Muscle of leg (tissue), 11 donors: ENCODE data around the gene FDX2. TPM values are rescaled to one million over a fixed set of nuclear protein-coding genes. Genes with fewer than 3 reads are reported as not detected.

ENCODE experiments used
- DNase-seq: peaks from one replicate; pipeline ENCODE4 v3.0.0; 2013
- H3K27ac ChIP-seq: one replicate; pipeline ENCODE4 v1.5.1; 2013; ENCODE audit warnings: mild to moderate bottlenecking, low read length, control low read depth
- H3K27me3 ChIP-seq: one replicate; pipeline ENCODE4 v1.6.1; 2013; ENCODE audit warnings: low read length; ENCODE audit not compliant: control insufficient read depth, insufficient read depth
- H3K36me3 ChIP-seq: one replicate; pipeline ENCODE4 v1.6.1; 2013; ENCODE audit warnings: low read length; ENCODE audit not compliant: control insufficient read depth, insufficient read depth
- H3K4me1 ChIP-seq: one replicate; pipeline ENCODE4 v1.6.1; 2013; ENCODE audit warnings: low read length; ENCODE audit not compliant: control insufficient read depth, insufficient read depth
- H3K4me3 ChIP-seq: one replicate; pipeline ENCODE4 v1.5.1; 2013; ENCODE audit warnings: low read length, control low read depth
- H3K9me3 ChIP-seq: replicated peaks from 2 replicates; pipeline ENCODE4 v1.6.1; 2013; ENCODE audit warnings: low read depth, low read length; ENCODE audit not compliant: control insufficient read depth
- WGBS: methylation state at CpG from one replicate; pipeline ENCODE4 v1.1.5; 2013; ENCODE audit warnings: missing lambda C conversion rate; ENCODE audit not compliant: insufficient coverage; 5-methylcytosine and 5-hydroxymethylcytosine counted together
- polyA plus RNA-seq, 8 donors: library from polyadenylated mRNA; unstranded; fragments of 120-200 nt; gene quantifications; one replicate each; pipeline versions ENCODE4 v1.2.1 to v1.2.3, GENCODE V29; 2013; ENCODE audit warnings: inconsistent platforms in 1 of 8, low replicate concordance in 1 of 8; ENCODE audit not compliant: insufficient read length in 8 of 8, insufficient read depth in 1 of 8
- total RNA-seq: library from RNA; stranded (reverse); fragments of 120-200 nt; gene quantifications from one replicate; pipeline ENCODE4 v1.2.4, GENCODE V29; 2013

Gene FDX2
- total and polyA plus RNA-seq, 9 donors, result 16.9 to 21.6 (median 19.1) TPM

GRCh38 chr19:10270180-10270615 lies 45.6 kb downstream of the FDX2 start:
- Histone ChIP-seq H3K36me3 (no peaks in the 10 kb centered on the region), H3K27ac (peak overlapping the region; percentile 89), H3K4me1 (peaks cover 24% of the 10 kb centered on the region), H3K4me3 (peak overlapping the region; percentile 47), H3K27me3 (peaks cover 48% of the 10 kb centered on the region), H3K9me3 (no peaks in the 10 kb centered on the region)
- WGBS, result 2% methylated on average over 33 of the region's 37 CpGs
- DNase-seq, result peak; percentile 71

- Histone ChIP-seq H3K9me3 (no peaks in the 10 kb centered on the region), H3K36me3 (no peaks in the 10 kb centered on the region), H3K4me1 (peaks cover 24% of the 10 kb centered on the region), H3K4me3 (peak overlapping the region; percentile 47), H3K27ac (peak overlapping the region; percentile 89), H3K27me3 (peaks cover 43% of the 10 kb centered on the region)
- DNase-seq, result peak; percentile 82
- 5% methylated on average over 59 of the region's 59 CpGs for WGBS
Observed at GRCh38 chr19:10269333-10270179, 46.3 kb downstream of the FDX2 start.

DNA sequence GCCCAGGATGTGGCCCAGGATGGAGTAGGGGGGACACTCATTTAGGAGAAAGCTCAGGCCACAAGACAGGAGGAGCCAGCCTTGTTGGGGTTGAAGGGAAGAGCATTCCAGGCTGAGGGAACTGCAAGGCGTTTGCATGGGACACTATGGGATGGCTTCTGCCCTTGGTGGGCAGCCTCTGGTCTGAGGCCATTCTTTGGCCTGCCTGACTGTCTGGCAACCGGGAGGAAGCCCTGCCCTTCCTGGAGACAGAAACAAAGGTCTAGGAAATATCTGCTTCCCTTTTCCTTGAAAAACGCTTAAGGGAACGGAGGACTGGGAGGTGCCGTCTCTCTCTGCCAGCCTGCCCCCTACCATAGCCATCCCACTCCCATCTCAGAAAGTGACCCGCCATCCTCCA lies 47.7 kb downstream of the FDX2 start:
- whole genome bisulfite sequencing, result 61% methylated on average over 6 of the region's 6 CpGs
- H3K27me3 ChIP-seq, result peaks cover 41% of the 10 kb centered on the region
- no peak for DNase-seq
- H3K27ac ChIP-seq, result peak overlapping the region; percentile 89
- H3K9me3 ChIP-seq, result no peaks in the 10 kb centered on the region
- H3K4me3 ChIP-seq, result no peak overlapping the region
- no peaks in the 10 kb centered on the region for H3K36me3 ChIP-seq
- H3K4me1 ChIP-seq, result peaks cover 24% of the 10 kb centered on the region

DNA sequence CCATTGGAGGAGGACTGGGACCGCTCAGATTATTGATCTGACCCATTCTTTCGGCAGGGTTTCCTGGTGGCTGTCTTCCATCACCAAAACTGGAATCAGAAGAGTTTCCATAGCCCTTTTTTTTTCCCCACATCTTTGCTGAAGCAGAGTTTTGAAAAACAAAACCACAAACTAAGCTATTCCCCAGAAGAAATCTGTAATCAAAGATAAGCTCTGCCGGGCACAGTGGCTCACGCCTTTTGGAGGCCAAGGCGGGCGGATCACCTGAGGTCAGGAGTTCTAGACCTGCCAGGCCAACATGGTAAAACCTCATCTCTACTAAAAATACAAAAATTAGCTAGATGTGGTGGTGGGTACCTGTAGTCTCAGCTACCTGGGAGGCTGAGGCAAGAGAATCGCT lies 49.1 kb downstream of the FDX2 start:
- no peak overlapping the region for H3K4me3 ChIP-seq
- H3K4me1 ChIP-seq, result peaks cover 24% of the 10 kb centered on the region
- no peak for DNase-seq
- H3K27me3 ChIP-seq, result peaks cover 28% of the 10 kb centered on the region
- WGBS, result 72% methylated on average over 2 of the region's 7 CpGs
- H3K9me3 ChIP-seq, result no peaks in the 10 kb centered on the region
- no peak overlapping the region for H3K27ac ChIP-seq
- H3K36me3 ChIP-seq, result no peaks in the 10 kb centered on the region

- Histone ChIP-seq H3K4me3 (no peak overlapping the region), H3K36me3 (peaks cover 21% of the 10 kb centered on the region), H3K27me3 (no peaks in the 10 kb centered on the region), H3K4me1 (peaks cover 2% of the 10 kb centered on the region), H3K27ac (no peak overlapping the region), H3K9me3 (no peaks in the 10 kb centered on the region)
- DNase-seq, result no peak
- 40% methylated on average over 1 of the region's 7 CpGs for WGBS
Observed at GRCh38 chr19:10262771-10263170, 53.0 kb downstream of the FDX2 start.

DNA sequence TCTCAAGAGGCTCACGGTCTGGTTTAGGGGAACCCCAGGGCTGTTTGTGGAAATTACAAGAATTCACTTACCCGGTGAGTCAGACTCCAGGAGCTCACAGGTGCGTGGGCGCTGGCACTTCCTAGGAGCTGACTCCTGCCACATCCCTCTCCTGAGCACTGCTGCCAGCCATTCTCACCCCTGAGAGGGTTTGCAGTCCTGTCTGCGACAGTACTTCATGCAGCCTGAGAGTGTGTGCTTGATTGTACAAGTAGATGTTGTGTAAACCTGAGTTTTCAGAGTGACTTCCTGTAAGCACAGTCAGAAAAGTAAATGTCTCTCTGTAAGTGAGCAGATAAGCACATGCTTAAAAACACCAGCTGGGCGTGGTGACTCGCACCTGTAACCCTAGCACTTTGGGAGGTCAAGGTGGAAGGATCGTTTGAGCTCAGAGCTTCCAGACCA lies 55.7 kb downstream of the FDX2 start:
- H3K9me3 ChIP-seq, result no peaks in the 10 kb centered on the region
- DNase-seq, result no peak
- peaks cover 2% of the 10 kb centered on the region for H3K4me1 ChIP-seq
- no peak overlapping the region for H3K27ac ChIP-seq
- H3K36me3 ChIP-seq, result peaks cover 45% of the 10 kb centered on the region
- no peaks in the 10 kb centered on the region for H3K27me3 ChIP-seq
- WGBS, result 89% methylated on average over 5 of the region's 8 CpGs
- no peak overlapping the region for H3K4me3 ChIP-seq

Other genes with a start within 250 kb of the FDX2 start
- 9.2 TPM for gene SHFL, start 229.7 kb downstream of the FDX2 start, total RNA-seq
- gene SHFL, start 229.7 kb downstream of the FDX2 start, polyA plus RNA-seq, result 10 to 100 TPM in 5 of 8 donors, 1 to 10 TPM in 3; 8.7 to 13.9 (median 11.2) TPM
- 19.6 TPM for gene ANGPTL6, start 213.3 kb downstream of the FDX2 start, total RNA-seq
- 10 to 100 TPM in 3 of 8 donors, 1 to 10 TPM in 5; 2.4 to 23.7 (median 6.9) TPM for gene ANGPTL6, start 213.3 kb downstream of the FDX2 start, polyA plus RNA-seq
- 17.6 TPM for gene PPAN, start 209.7 kb downstream of the FDX2 start, total RNA-seq
- gene PPAN, start 209.7 kb downstream of the FDX2 start, polyA plus RNA-seq, result 10 to 100 TPM; 24.0 to 32.7 (median 30.2) TPM
- 2.7 TPM for gene P2RY11, start 204.3 kb downstream of the FDX2 start, total RNA-seq
- 10 to 100 TPM in 4 of 8 donors, 1 to 10 TPM in 4; 7.0 to 14.2 (median 10.8) TPM for gene P2RY11, start 204.3 kb downstream of the FDX2 start, polyA plus RNA-seq
- gene EIF3G, start 196.1 kb downstream of the FDX2 start, total RNA-seq, result 299 TPM
- gene EIF3G, start 196.1 kb downstream of the FDX2 start, polyA plus RNA-seq, result 100 to 1,000 TPM; 235 to 276 (median 256) TPM
- gene DNMT1, start 121.1 kb downstream of the FDX2 start, total RNA-seq, result 28.3 TPM
- gene DNMT1, start 121.1 kb downstream of the FDX2 start, polyA plus RNA-seq, result 10 to 100 TPM; 58.4 to 83.7 (median 71.9) TPM
- 11.2 TPM for gene S1PR2, start 84.7 kb downstream of the FDX2 start, total RNA-seq
- gene S1PR2, start 84.7 kb downstream of the FDX2 start, polyA plus RNA-seq, result 10 to 100 TPM in 7 of 8 donors, 1 to 10 TPM in 1; 9.3 to 18.8 (median 12.8) TPM
- 23.5 TPM for gene MRPL4, start 63.8 kb downstream of the FDX2 start, total RNA-seq
- gene MRPL4, start 63.8 kb downstream of the FDX2 start, polyA plus RNA-seq, result 10 to 100 TPM; 29.4 to 37.8 (median 34.5) TPM
- gene ICAM1, start 44.9 kb downstream of the FDX2 start, total RNA-seq, result 4.7 TPM
- 10 to 100 TPM in 1 of 8 donors, 1 to 10 TPM in 7; 7.1 to 10.1 (median 8.3) TPM for gene ICAM1, start 44.9 kb downstream of the FDX2 start, polyA plus RNA-seq
- gene ICAM4, start 29.1 kb downstream of the FDX2 start, total RNA-seq, result 0.35 TPM
- gene ICAM4, start 29.1 kb downstream of the FDX2 start, polyA plus RNA-seq, result 1 to 10 TPM in 1 of 8 donors, under 1 TPM in 7; 0.36 to 1.2 (median 0.49) TPM
- gene ICAM5, start 26.1 kb downstream of the FDX2 start, total RNA-seq, result not detected
- gene ICAM5, start 26.1 kb downstream of the FDX2 start, polyA plus RNA-seq, result under 1 TPM in 6 of 8 donors, not detected in 2; 0.04 to 0.61 (median 0.13) TPM
- gene ZGLP1, start 6.2 kb downstream of the FDX2 start, total RNA-seq, result 4.4 TPM
- 1 to 10 TPM; 1.9 to 5.6 (median 3.3) TPM for gene ZGLP1, start 6.2 kb downstream of the FDX2 start, polyA plus RNA-seq
- 4.4 TPM for gene RAVER1, start 17.5 kb upstream of the FDX2 start, total RNA-seq
- 10 to 100 TPM; 11.3 to 21.7 (median 17.6) TPM for gene RAVER1, start 17.5 kb upstream of the FDX2 start, polyA plus RNA-seq
- gene ICAM3, start 23.6 kb upstream of the FDX2 start, total RNA-seq, result 5.7 TPM
- 1 to 10 TPM; 5.4 to 7.5 (median 5.9) TPM for gene ICAM3, start 23.6 kb upstream of the FDX2 start, polyA plus RNA-seq
- 55.1 TPM for gene TYK2, start 64.6 kb upstream of the FDX2 start, total RNA-seq
- 10 to 100 TPM; 54.8 to 89.6 (median 73.6) TPM for gene TYK2, start 64.6 kb upstream of the FDX2 start, polyA plus RNA-seq
- 128 TPM for gene CDC37, start 87.5 kb upstream of the FDX2 start, total RNA-seq
- 100 to 1,000 TPM; 133 to 166 (median 146) TPM for gene CDC37, start 87.5 kb upstream of the FDX2 start, polyA plus RNA-seq
- gene PDE4A, start 104.5 kb upstream of the FDX2 start, total RNA-seq, result 1.2 TPM
- gene PDE4A, start 104.5 kb upstream of the FDX2 start, polyA plus RNA-seq, result 1 to 10 TPM; 2.1 to 4.0 (median 3.1) TPM
- gene KEAP1, start 187.3 kb upstream of the FDX2 start, total RNA-seq, result 55.2 TPM
- gene KEAP1, start 187.3 kb upstream of the FDX2 start, polyA plus RNA-seq, result 10 to 100 TPM; 58.2 to 75.0 (median 69.6) TPM
- 0.75 TPM for gene S1PR5, start 201.4 kb upstream of the FDX2 start, total RNA-seq
- 1 to 10 TPM in 5 of 8 donors, under 1 TPM in 3; 0.67 to 2.2 (median 1.4) TPM for gene S1PR5, start 201.4 kb upstream of the FDX2 start, polyA plus RNA-seq
- 16.4 TPM for gene ATG4D, start 227.9 kb upstream of the FDX2 start, total RNA-seq
- 10 to 100 TPM; 18.1 to 25.6 (median 24.9) TPM for gene ATG4D, start 227.9 kb upstream of the FDX2 start, polyA plus RNA-seq
- gene KRI1, start 250.0 kb upstream of the FDX2 start, total RNA-seq, result 8.5 TPM
- 10 to 100 TPM; 22.5 to 29.0 (median 25.9) TPM for gene KRI1, start 250.0 kb upstream of the FDX2 start, polyA plus RNA-seq